Endothelial cell of umbilical vein (primary cell): ENCODE results near the gene OSBPL8.

ENCODE experiments used
- CTCF ChIP-seq, 2 donors: IDR thresholded peaks; 1 replicate in 1 of 2; 2 replicates in 1 of 2; pipeline ENCODE4 v1.5.1; 2011; ENCODE audit warnings: low read length in 2 of 2, mild to moderate bottlenecking in 2 of 2, moderate library complexity in 2 of 2, control low read depth in 1 of 2, inconsistent platforms in 1 of 2, low read depth in 1 of 2; ENCODE audit not compliant: insufficient read depth in 1 of 2; ENCODE audit errors: extremely low read depth in 1 of 2
- FOS ChIP-seq: IDR thresholded peaks from 2 replicates; pipeline ENCODE4 v1.6.1; 2011; ENCODE audit warnings: mild to moderate bottlenecking, low read length, moderate library complexity, borderline replicate concordance; ENCODE audit not compliant: insufficient read depth

- TF ChIP-seq FOS: no peak
- TF ChIP-seq CTCF (IDR thresholded peaks at IDR 0.05; ENCODE audit: extremely low read depth in 1 of 2, insufficient read depth in 1 of 2, low read depth in 1 of 2, low read length in 2 of 2): no peak
These were observed 55.0 kb downstream of the OSBPL8 start for GRCh38 chr12:76504606-76505005.
